PC-9 (cell line): ENCODE data around the gene MAPKAPK2. TPM values are rescaled to one million over a fixed set of nuclear protein-coding genes. Genes with fewer than 3 reads are reported as not detected.

Experiments used
- BruUV-seq: library from RNA; stranded (reverse); fragments of 400-500 nt; replicated peaks from 2 replicates; lab custom pipeline; 2021; lab: Mats Ljungman, UMichigan
- CTCF ChIA-PET: fragments of 300-600 bp; sonication (Branson Sonifier 250); formaldehyde crosslinking; loops from one replicate; lab custom pipeline; 2022; ENCODE audit warnings: antibody characterized with exemption; lab: Charles Lee
- POLR2A ChIA-PET: fragments of 300-600 bp; sonication (Branson Sonifier 250); formaldehyde crosslinking; loops from one replicate; lab custom pipeline; 2022; ENCODE audit warnings: antibody characterized with exemption; ENCODE audit not compliant: unreplicated experiment; lab: Charles Lee
- DNase-seq, 2 experiments: peaks; one replicate each; pipeline versions ENCODE4 v3.0.0 to v3.0.0-alpha.2; 2015 to 2022; ENCODE audit warnings: mixed read lengths in 1 of 2
- H2AFZ ChIP-seq: fragments of 200-600 bp; sonication (generic); 2 replicates; pipeline ENCODE4 v1.8.1; 2017; ENCODE audit warnings: antibody characterized with exemption
- H3F3A ChIP-seq: fragments of 200-600 bp; sonication (generic); 2 replicates; pipeline ENCODE4 v1.8.1; 2017; ENCODE audit warnings: antibody characterized with exemption, mild to moderate bottlenecking, low read depth; ENCODE audit not compliant: insufficient read depth
- H3K27ac ChIP-seq: fragments of 200-600 bp; sonication (generic); 2 replicates; pipeline ENCODE4 v1.6.1; 2016; ENCODE audit warnings: mixed run types
- H3K27me3 ChIP-seq: fragments of 200-600 bp; sonication (generic); 2 replicates; pipeline ENCODE4 v1.6.1; 2016; ENCODE audit warnings: low read depth, mixed run types; ENCODE audit not compliant: insufficient read depth
- H3K36me3 ChIP-seq: fragments of 200-600 bp; sonication (generic); 2 replicates; pipeline ENCODE4 v1.6.1; 2016; ENCODE audit warnings: low read depth, mixed run types
- H3K4me1 ChIP-seq: fragments of 200-600 bp; sonication (generic); replicated peaks from 2 replicates; pipeline ENCODE4 v1.6.1; 2016; ENCODE audit warnings: mixed run types; ENCODE audit not compliant: insufficient read depth
- H3K4me2 ChIP-seq: fragments of 200-600 bp; sonication (generic); 2 replicates; pipeline ENCODE4 v1.6.1; 2017; ENCODE audit warnings: mixed run types
- H3K4me3 ChIP-seq: fragments of 200-600 bp; sonication (generic); 2 replicates; pipeline ENCODE4 v1.6.1; 2016; ENCODE audit warnings: mixed run types
- H3K79me2 ChIP-seq: fragments of 200-600 bp; sonication (generic); 2 replicates; pipeline ENCODE4 v1.6.1; 2017; ENCODE audit warnings: low read depth, mixed run types
- H3K9me2 ChIP-seq: fragments of 200-600 bp; sonication (generic); 2 replicates; pipeline ENCODE4 v1.8.1; 2017; ENCODE audit warnings: mild to moderate bottlenecking; ENCODE audit not compliant: insufficient read depth
- H3K9me3 ChIP-seq: fragments of 200-600 bp; sonication (generic); 2 replicates; pipeline ENCODE4 v1.8.1; 2016; ENCODE audit warnings: low read depth; ENCODE audit not compliant: insufficient read depth
- H4K20me1 ChIP-seq: fragments of 200-600 bp; sonication (generic); 2 replicates; pipeline ENCODE4 v1.8.1; 2017; ENCODE audit not compliant: insufficient read depth
- EZH2 ChIP-seq: fragments of 200-600 bp; sonication (generic); IDR thresholded peaks from 2 replicates; pipeline ENCODE4 v1.8.0; 2017; ENCODE audit warnings: antibody characterized with exemption, low read depth
- intact Hi-C: fragments of 100-400 bp; cut with micrococcal nuclease; formaldehyde crosslinking; loops from one replicate; pipeline ENCODE4 v1.10.0; 2022; ENCODE audit not compliant: unreplicated experiment
- total RNA-seq: library from RNA; stranded (reverse); gene quantifications from 2 replicates; pipeline ENCODE4 v1.2.3, GENCODE V29; 2021
- TF ChIP-seq, protein P1 (sequence below): fragments of 200-600 bp; sonication (generic); conservative IDR thresholded peaks from 2 replicates; pipeline ENCODE4 v1.6.1; 2017; ENCODE audit warnings: mixed run types, antibody characterized with exemption, mild to moderate bottlenecking, moderate library complexity

The MAPKAPK2 gene
- total RNA-seq, 1 experiment from 2014 or later, result 62.6 TPM

DNA sequence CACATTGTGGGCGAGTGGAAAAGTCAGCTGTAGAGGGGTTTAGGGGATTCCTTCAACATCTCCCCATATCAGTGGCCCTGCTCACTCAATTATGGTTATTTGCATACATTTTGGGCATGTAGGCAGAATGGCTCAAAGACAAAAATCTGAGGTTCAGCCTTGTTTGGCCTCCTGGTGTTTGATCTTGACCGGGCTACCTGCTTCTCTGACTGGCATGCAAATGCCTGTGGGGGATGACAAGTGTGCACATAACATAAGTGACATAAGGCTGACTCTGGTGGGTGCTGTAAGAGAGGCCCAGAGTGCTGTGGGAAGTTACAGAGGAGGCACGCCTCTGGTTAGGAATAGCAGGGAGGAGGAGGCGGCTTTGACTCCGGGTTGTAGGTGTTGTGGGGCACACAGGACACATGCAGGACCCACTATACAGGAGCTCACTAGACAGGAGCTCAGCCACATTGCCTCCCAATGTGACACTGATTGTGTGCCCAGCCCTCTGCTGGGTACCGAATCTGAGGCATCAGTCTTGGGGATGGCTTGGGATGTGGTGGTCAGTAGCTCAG is 56.5 kb downstream of the MAPKAPK2 start:
- Histone ChIP-seq H3K27me3 (no peaks in the 10 kb centered on the region), H3K36me3 (no peaks in the 10 kb centered on the region), H3K9me2 (no peaks in the 10 kb centered on the region), H3K27ac (no peak overlapping the region), H3K9me3 (no peaks in the 10 kb centered on the region), H3F3A (no peaks in the 10 kb centered on the region), H3K4me3 (no peak overlapping the region), H2AFZ (no peak overlapping the region), H3K4me2 (no peak overlapping the region), H4K20me1 (no peaks in the 10 kb centered on the region), H3K79me2 (no peaks in the 10 kb centered on the region), H3K4me1 (no peaks in the 10 kb centered on the region)
- BruUV-seq, result no TSS peak
- no peak for TF ChIP-seq EZH2
- TF ChIP-seq, protein P1, sequence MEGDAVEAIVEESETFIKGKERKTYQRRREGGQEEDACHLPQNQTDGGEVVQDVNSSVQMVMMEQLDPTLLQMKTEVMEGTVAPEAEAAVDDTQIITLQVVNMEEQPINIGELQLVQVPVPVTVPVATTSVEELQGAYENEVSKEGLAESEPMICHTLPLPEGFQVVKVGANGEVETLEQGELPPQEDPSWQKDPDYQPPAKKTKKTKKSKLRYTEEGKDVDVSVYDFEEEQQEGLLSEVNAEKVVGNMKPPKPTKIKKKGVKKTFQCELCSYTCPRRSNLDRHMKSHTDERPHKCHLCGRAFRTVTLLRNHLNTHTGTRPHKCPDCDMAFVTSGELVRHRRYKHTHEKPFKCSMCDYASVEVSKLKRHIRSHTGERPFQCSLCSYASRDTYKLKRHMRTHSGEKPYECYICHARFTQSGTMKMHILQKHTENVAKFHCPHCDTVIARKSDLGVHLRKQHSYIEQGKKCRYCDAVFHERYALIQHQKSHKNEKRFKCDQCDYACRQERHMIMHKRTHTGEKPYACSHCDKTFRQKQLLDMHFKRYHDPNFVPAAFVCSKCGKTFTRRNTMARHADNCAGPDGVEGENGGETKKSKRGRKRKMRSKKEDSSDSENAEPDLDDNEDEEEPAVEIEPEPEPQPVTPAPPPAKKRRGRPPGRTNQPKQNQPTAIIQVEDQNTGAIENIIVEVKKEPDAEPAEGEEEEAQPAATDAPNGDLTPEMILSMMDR, result no peak
- intact Hi-C loops, result no loop called here
- CTCF ChIA-PET, result no interaction called here
- no peak for DNase-seq
- POLR2A ChIA-PET, result interaction anchor here (0.5 kb wide), 1 partner anchor 35 kb away, joined by 12 read pairs; no protein-coding TSS in a partner anchor

DNA sequence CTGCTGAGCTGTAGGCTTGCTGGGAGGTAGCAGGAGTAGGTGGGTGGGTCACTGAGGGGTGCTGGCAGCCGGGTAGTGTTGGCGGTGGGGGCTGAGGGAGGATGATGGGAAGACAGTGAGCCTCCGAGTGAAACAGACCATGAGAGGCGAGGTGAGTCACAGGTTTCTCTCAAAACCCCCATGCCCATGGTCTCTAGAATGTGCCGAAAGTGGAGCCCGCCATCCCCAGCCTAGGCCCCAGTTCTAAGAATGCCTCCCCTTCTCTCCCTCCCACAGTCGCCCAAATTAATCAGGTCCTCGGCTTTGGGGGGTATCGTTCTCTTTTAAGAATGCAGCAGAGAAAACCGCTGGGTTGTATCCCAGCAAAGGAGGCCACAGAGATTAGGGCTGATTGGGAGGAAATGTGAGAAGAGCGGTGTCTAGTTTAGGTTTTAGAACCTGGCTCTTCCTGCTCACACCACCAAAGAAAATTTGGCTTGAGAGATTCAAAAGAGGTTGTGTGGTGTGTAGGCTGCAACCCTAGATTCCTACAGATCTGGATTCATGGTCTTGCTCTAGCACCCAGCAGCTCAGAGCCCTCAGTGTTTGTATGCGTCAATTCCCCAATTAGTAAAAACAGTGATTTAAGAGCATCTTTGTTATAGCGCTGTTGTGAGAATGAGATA is 58.1 kb downstream of the MAPKAPK2 start:
- no peak overlapping the region for H3K4me2 ChIP-seq
- no peaks in the 10 kb centered on the region for H3K9me3 ChIP-seq
- no peaks in the 10 kb centered on the region for H3K27me3 ChIP-seq
- no peaks in the 10 kb centered on the region for H3K79me2 ChIP-seq
- no peaks in the 10 kb centered on the region for H3K9me2 ChIP-seq
- no peak overlapping the region for H2AFZ ChIP-seq
- no peaks in the 10 kb centered on the region for H4K20me1 ChIP-seq
- intact Hi-C loops, result no loop called here
- no peak for DNase-seq
- no TSS peak for BruUV-seq
- H3F3A ChIP-seq, result no peaks in the 10 kb centered on the region
- CTCF ChIA-PET, result no interaction called here
- H3K4me1 ChIP-seq, result no peaks in the 10 kb centered on the region
- no peaks in the 10 kb centered on the region for H3K36me3 ChIP-seq
- H3K4me3 ChIP-seq, result no peak overlapping the region
- POLR2A ChIA-PET, result no interaction called here
- no peak for TF ChIP-seq EZH2
- TF ChIP-seq, protein P1, result no peak
- no peak overlapping the region for H3K27ac ChIP-seq

DNA sequence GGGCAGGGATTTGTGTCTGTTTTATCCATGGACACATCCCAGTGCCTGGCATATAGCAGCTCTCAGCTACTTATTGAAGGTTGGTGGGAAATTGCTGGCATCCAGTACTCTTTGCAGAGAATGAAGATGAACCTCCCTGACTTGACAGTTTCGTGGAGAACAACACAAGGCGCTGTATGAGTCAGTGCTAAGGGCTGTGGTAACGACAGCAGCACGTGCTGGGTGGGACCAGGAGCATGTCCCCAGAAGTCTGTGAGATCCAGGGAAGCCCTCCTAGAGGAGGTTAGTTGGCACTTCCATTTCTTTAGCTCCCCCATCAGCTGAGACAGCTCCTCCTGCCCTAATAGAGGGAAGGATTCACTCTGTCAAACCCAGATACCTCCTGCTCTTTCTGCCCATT is 60.0 kb downstream of the MAPKAPK2 start:
- Histone ChIP-seq H3K27ac (no peak overlapping the region), H4K20me1 (no peaks in the 10 kb centered on the region), H3K4me2 (no peak overlapping the region), H3K4me1 (no peaks in the 10 kb centered on the region), H3K9me2 (no peaks in the 10 kb centered on the region), H3K9me3 (no peaks in the 10 kb centered on the region), H2AFZ (no peak overlapping the region), H3K4me3 (no peak overlapping the region), H3F3A (no peaks in the 10 kb centered on the region), H3K36me3 (no peaks in the 10 kb centered on the region), H3K27me3 (no peaks in the 10 kb centered on the region), H3K79me2 (no peaks in the 10 kb centered on the region)
- BruUV-seq, result no TSS peak
- ChIA-PET POLR2A (no interaction called here), CTCF (no interaction called here)
- intact Hi-C loops, result no loop called here
- TF ChIP-seq, protein P1, result no peak
- TF ChIP-seq EZH2, result no peak
- DNase-seq, result no peak
